HG02571 (cell line): ENCODE data around the gene IFIT1B.

Experiments used
- ATAC-seq: cut with Tn5 transposase; IDR thresholded peaks from one replicate; pipeline ENCODE4 v1.9.1; 2021; ENCODE audit warnings: mild to moderate bottlenecking, moderate library complexity; ENCODE audit not compliant: unreplicated experiment

The IFIT1B gene

DNA sequence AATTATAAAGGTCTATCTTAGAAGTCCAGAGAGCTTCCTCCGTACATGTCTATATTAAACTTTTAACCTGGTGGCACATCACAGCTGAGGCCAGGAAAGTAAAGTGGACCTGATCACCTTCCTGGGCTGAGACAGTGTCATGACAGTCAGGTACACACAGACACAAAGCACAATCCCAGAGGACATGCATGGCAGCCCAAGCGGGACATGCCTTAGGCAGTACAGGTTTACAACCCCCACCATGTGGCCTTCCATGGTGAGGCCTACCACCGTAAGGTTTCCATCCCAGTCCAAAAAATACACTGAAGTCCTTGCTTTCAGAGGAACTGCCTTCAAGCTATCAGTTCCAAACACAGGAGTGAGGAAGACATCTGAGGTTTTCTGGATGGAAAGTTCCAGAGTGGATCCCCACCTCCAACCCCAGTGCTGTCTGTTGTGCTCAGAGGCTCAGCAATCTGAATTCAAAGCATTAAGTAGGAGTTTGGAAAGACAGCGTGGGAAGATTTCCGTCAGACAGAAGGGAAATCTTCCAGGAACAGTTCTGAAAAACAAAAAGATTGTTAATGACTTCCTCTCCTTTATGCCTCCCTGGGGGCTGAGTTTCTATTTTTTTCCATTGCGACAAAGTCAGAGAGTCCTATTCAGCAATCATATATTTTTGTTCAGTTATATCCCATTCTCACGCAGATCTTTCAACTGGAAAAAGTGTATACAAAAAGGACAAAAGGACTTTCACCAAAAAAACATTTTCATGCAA lies 30.0 kb upstream of the IFIT1B start:
- no peak for ATAC-seq

DNA sequence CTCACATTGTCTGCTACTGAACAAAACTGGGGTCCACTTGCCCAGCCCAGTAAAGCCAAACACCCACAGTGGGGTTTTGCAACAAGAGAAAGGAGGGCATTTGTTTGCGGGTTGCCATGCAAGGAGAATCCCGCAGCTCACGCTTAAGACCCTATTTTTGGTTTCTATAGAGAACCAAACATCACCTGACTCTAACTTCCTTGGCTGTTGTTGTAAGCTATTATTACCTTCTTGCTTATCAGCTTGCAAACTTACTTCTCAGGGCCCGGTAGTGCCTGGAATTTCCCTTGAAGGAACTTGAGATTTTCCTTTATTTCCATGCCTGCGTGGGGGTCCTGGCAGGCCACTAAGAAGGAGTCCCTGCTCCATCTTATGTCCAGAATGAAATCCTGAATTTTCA lies 29.4 kb upstream of the IFIT1B start:
- no peak for ATAC-seq

DNA sequence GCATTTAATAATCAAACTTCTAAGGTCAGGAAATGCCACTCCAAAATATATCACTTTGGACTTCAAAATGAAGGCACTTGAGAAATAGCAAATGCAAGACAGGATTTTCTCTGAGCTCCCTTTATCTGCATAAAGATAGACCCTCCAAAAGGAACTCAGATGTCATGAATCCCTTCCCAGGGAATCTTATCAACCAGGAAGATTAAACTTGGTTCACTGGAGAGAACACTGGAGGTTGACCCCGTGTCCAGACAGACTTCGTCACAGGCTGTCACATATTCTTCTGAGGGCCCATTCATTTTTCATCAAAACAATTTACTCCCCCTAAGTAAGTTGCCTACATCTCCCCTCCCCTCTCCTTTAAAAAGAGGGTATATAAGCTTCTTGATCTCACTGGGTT lies 28.9 kb upstream of the IFIT1B start:
- no peak for ATAC-seq

DNA sequence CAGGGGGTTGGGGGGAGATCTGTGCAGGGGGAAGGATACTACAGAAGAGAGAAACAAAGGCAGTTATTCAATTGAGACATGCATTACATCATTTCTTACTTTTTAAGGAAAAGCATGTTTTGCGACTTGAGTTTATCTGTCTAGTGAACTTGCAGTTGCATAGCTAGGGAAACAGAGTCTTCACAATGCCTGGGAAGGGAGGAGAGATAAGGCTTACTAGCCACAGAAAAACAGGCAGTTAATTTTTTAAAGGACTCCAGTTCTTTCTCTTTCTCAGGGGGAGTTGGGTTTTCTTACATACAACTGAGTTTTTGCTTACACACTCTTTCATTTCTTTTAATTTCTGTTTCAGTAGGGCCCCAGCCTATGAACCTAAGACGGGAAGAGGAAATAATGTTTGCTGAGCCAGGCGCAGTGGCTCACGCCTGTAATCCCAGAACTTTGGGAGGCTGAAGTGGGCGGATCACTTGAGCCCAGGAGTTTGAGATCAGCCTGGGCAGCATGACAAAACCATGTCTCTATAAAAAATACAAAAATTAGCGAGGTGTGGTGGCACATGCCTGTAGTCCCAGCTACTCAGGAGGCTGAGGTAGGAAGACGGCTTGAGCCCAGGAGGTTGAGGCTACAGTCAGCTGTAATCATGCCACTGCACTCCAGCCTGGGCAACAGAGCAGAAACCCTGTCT lies 27.1 kb upstream of the IFIT1B start:
- peak; percentile 40 for ATAC-seq

DNA sequence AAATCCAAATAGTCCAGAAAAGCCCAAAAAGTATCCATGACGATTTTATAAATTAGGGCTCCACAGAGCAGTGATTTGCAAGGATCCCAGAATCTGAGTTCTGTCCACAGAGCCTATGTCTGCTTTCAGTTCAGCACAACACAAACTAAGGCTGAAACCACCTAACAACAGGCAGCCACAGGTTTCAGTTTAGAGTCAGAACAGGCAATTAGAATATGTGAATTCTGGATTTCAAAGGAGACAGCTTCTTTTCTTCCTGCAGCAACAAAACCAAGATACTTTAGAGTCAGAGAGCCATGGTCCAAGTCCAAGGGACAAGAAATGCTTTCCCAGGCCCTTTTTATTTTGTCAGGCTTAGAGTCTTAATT lies 26.5 kb upstream of the IFIT1B start:
- ATAC-seq, result peak; percentile 90

DNA sequence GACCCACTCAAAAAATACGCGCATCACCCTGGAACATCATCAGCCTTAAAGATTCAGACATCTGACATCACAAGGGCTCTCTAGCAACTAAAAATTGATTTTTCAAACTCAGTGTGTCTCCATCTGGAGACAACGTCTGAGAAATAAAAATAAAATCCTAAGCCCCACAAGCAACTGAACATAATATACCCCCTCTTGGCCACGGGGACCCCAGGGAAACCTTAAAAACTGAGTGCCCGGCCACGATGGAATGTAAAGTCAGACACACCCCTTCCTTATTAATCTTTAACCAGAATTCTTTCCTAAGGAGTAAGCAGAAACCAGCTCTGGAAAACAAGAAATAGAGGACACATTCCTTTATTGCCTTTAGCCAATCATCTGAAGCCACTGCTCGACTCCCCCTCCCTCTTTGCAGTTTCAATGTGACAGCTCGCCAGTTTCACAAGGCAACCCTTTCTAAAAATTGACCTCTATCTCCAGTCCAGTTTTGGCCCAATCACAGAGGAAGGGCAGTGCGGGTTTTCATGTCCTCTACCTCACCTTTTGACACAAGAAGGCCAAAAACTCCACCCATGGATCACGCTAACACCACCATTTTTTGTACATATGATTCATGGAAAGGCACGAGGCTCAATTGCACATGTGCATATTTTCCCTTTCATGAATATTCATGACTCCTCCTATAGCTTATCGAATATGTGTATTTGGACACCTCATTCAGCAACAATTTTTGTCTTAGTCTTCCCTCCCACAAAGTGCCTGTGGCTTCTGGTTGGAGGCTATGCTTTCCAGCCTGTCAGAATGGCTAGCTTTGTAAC lies 25.9 kb upstream of the IFIT1B start:
- peak; percentile 36 for ATAC-seq

DNA sequence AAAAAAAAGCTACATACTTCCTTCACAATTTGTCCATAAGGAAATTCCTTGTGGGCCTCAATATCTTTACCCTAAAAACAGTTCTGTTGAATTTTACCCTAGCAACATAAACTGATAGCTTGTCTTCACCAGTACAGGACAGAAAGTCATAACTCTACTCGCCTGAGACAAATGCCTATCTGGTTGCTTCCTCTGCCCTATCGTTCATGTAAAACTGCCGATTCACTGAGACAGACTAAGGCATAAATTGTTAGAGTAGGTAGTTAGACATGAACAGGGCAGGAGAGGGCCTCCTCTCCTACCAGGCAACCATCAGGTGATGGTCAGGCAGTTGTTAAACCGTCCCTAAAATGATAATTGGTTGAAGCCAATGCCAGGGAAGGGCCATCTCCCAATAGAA lies 25.1 kb upstream of the IFIT1B start:
- ATAC-seq, result no peak

DNA sequence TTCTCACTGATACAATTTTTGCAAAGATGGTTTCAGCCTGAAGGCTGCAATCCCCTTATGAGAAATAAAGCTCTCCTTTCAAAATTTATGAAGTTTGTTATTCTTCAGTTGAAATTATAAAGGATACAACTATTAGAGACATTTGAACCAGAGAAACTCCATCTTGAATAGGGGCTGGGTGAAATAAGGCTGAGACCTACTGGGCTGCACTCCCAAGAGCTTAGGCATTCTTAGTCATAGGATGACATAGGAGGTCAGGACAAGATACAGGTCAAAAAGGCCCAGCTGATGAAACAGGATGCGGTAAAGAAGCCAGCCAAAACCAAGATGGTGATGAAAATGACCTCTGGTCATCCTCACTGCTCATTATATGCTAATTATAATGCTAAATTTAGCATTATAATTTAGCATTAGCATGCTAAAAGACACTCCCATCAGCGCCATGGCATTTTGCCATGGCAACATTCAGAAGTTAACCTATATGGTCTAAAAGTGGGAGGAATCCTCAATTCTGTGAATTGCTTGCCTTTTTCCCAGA lies 22.4 kb upstream of the IFIT1B start:
- ATAC-seq, result no peak

DNA sequence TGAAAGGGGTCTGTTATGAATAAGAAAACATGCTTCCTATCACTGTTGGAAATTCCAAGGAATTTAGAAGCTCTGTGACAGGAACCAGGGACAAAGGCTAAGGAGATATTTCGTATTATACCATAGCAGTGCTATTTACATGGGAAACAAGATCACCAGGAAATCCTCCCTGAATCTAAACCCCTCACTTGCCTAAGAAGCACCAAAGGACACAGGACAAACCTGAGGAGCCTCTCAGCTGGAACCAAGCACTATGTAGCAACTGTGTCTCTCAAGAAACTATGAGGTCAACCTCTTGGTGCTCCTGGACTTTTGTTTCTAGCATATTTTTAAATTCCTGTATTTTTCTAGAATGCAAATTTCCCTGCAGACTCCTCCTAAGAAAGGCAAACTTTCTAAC lies 20.8 kb upstream of the IFIT1B start:
- ATAC-seq, result no peak

DNA sequence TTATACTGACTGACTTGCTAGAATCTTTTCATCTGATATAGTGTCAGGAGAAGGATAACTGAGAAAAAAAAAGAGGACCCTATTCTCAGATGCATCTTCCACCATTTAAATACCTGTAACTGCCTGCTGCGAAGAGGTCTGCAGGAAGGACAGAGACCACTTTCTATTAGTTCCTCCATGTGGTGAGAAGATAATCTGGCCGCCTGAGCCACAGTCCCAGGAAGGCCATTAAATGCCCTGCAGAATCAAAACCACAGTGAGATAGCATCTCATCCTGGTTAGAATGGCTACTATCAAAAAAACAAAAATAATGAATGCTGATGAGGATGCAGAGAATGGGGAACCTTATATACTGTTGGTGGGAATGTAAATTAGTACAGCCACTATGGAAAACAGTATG lies 19.9 kb upstream of the IFIT1B start:
- no peak for ATAC-seq

DNA sequence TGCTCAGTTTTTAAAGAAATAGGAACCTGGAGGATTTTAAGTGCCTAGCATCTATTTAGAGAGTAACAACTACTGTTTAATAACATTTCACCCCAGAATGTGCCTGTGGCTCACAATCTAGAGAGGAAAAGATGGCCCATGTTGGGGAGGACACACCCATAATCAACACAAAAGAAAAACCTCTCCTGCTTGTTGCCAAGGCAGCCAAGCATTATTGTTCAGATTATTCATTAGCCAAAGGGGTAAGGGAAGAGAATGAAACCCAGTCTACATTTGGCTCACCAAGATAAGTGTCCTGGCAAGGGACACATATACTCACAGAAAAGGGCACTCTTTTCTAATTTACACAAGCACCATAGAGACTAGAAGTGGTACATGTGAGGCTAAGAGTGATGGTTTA lies 17.7 kb upstream of the IFIT1B start:
- ATAC-seq, result no peak

DNA sequence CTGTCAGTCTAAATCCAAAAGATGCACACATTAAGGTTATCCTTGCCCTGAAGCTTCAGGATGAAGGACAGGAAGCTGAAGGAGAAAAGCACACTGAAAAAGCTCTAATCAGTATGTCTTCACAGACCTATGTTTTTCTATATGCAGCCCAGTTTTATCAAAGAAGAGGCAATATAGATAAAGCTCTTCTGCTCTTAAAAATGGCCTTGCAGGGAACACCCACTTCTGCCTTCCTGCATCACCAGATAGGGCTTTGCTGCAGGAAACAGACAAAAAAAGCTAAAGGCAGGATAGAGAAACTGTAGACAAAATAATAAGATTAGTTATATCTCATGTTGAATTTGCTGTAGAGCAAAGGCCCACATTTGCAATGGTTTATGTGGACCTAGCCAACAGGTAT lies 14.9 kb upstream of the IFIT1B start:
- no peak for ATAC-seq

DNA sequence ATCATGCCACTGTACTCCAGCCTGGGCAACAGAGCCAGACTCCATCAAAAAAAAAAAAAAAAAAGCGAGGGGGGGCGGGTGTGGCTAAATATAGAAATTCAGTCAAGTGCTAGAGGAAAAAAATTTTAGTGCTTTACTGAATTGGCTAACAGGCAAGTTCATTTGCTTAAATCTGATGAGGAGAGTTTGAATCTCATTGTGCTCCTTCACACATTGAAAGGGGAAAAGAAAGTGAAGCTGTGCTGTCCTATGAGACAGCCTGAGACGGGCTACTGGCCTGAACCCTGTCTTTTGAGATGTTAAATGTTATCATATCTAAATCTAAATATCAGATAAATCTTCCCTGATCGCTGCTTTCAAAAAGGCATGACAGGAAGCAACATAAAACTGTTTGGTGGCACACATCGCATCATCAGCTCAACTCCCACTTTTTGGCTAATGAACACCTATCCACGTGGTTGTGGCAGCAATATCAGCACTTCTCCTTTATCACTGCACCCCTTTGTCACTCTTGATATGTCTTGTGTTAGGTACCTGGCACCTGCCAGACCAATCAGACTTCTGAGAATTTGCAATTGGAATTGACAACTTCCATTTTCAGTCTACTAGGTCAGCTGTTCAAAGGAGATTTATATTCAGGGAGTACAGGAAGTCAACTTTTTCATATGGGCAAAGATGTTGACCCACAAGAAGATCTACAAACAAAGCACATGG lies 14.0 kb upstream of the IFIT1B start:
- no peak for ATAC-seq

DNA sequence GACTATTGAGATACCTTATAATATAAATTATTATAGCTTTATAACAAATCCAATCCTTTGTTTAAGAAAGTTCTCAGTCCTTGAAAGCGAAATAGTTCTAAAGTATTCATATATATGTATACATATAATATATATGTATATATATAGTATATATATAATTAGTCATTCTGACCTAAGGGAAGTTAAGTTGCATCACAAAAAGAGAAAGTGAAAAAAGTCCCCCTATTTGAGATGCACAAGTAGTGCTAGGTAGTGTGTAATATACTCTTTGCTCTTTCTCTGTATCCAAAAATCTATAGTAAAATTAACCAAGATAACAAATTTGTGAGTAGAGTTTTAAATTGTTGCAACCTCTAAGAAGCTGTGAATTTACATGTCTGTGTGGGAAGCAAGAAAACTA lies 13.3 kb upstream of the IFIT1B start:
- no peak for ATAC-seq

DNA sequence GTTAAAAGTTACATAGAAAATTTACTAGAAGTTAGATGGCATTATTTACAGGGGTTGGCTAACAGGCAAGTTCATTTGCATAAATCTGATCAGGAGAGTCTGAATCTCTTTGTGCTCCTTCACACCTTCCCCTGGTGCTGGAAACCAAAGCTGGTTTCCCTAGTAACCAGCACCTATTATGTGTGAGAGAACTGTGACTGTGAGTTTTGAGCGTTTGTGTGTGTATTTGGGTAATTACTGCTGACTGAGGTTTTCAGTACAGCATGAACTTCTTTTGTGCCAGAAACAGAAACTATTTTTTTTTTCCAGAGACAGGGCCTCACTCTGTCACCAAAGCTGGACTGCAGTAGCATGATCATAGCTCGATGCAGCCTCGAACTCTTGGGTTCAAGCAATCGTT lies 10.3 kb upstream of the IFIT1B start:
- ATAC-seq, result peak; percentile 59

DNA sequence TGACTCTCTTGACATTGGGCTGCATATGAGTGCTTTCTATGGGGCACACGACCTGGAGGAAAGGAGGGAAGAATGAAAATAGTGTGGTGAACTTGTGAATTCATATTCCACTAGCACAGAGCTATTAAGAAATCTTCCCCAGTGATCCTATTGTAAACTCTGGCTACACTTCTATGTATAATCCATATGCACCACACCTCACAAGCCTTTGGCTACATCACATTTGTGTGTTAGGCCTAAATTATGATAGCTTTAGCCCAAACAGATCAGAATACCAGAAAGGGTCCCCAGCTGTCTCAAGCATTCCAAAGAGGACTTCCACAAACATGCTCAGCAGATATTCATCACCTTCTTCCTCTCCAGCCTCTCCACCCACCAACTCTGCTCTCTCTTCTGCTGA lies 9.7 kb upstream of the IFIT1B start:
- no peak for ATAC-seq

DNA sequence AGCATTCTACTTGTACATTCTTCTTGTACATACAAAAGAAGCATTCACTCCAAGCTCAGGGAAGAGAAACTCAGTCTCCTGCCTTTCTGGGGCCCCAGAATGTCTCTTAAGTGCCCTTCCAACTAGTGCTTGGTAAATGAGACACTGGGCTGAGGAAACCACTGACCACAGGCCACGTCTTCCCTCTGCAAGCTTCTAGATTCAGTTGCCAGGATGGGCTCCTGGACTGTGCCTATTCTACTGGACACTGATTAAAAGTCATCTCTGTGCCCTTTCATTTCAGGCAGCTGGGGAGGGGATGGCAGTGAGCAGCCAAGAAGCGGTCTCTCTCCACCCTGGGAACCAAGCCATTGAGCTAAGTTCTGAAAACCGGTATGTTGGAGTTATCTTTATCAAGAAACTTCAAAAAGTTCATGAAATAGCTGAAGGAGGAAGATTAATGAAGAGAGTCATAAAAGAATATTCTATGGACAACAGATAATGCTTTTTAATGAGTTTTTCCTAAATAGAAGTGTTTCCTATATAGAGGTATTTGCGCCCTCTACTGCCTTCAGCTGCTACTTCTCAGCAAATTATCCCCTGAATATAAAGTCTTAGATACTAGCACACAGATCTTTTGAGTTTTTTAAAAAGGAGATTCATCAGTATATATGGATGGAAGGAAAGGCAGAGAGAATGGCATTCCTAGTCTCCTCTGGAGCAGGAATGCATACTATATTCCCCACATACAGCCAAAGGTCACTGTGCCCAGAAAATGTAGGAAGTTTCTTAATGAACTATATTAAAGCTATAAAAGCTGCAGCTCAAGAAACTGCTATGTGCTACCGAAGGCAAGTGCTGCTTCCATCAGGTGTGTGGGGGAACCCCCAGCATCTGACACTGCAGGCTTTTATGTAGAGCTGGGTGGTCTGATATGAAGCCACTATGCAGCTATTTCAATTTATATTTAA lies 8.4 kb upstream of the IFIT1B start:
- no peak for ATAC-seq

DNA sequence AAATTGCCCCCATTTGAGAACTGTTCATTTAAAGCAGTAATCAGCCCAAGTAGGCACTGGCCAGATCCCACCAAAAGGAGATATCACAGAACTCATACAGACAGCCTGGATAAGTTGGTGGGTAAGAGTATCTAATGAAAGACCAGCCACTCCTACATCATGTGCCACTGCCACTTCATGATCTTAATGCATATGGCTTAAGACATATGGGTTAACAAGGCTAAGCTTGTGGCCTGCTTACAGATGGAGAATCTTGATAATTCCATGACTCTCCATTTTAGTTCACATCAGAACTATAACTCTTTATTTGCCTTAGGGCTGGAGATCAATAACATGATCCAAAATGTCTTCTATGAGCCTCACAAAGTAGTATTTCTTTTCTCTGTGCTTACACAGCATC lies 6.8 kb upstream of the IFIT1B start:
- no peak for ATAC-seq

DNA sequence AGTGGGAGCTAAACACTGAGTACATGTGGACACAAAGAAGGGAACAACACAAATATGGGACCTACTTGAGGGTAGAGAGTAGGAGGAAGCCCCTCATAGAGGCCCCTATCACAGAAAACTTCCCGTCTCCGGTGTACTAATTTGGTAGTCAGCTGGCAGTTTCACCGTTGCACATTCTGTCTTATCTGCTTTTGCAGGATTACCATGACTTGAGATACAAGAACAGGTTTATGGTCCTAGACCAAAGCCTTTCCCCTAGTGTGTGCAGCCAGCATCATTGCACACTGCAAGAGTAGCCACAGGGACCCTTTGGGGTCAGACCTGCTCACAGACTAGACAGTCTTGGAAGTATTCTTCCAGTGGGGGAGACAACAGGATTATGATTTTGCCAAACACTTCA lies 5.9 kb upstream of the IFIT1B start:
- ATAC-seq, result no peak
